Activated naive CD4-positive, alpha-beta T cell treated with anti-CD3 and anti-CD28 coated beads, Interleukin-2, amount 50 U/mL, for 16 hours (primary cell): ENCODE results near the gene VGLL4.
"Not testable (repeated sequence)": the region's sequence is repeated elsewhere in the genome, so short reads cannot be mapped to it uniquely, and the experiment has no call there.

ENCODE experiments used
- DNase-seq: peaks from one replicate; pipeline ENCODE4 v3.0.0-alpha.2; 2020

VGLL4 gene

GRCh38 chr3:11604139-11604892 lies 39.4 kb downstream of the VGLL4 start:
- no peak for DNase-seq

GRCh38 chr3:11603628-11604027 lies 40.1 kb downstream of the VGLL4 start:
- DNase-seq: no peak

- no peak for DNase-seq
Observed at GRCh38 chr3:11602886-11603527, 40.7 kb downstream of the VGLL4 start.

GRCh38 chr3:11602239-11602840 lies 41.4 kb downstream of the VGLL4 start:
- DNase-seq: no peak

GRCh38 chr3:11601446-11602238 lies 42.1 kb downstream of the VGLL4 start:
- DNase-seq: no peak

- DNase-seq: no peak
Observed at GRCh38 chr3:11600501-11601282, 43.0 kb downstream of the VGLL4 start.

GRCh38 chr3:11596387-11596786 lies 47.3 kb downstream of the VGLL4 start:
- no peak for DNase-seq

- not testable (repeated sequence) for DNase-seq
Observed at GRCh38 chr3:11595024-11595423, 48.7 kb downstream of the VGLL4 start.

- DNase-seq: no peak
Observed at GRCh38 chr3:11593318-11594034, 50.2 kb downstream of the VGLL4 start.

- DNase-seq: no peak
Observed at GRCh38 chr3:11592445-11593298, 51.0 kb downstream of the VGLL4 start.

GRCh38 chr3:11591391-11592282 lies 52.1 kb downstream of the VGLL4 start:
- no peak for DNase-seq

- DNase-seq: no peak
Observed at GRCh38 chr3:11591002-11591355, 52.7 kb downstream of the VGLL4 start.

GRCh38 chr3:11589706-11590105 lies 54.0 kb downstream of the VGLL4 start:
- DNase-seq: no peak

GRCh38 chr3:11588755-11589154 lies 55.0 kb downstream of the VGLL4 start:
- no peak for DNase-seq

- DNase-seq: no peak
Observed at GRCh38 chr3:11588338-11588737, 55.4 kb downstream of the VGLL4 start.

- no peak for DNase-seq
Observed at GRCh38 chr3:11587766-11588165, 55.9 kb downstream of the VGLL4 start.

GRCh38 chr3:11584570-11584969 lies 59.1 kb downstream of the VGLL4 start:
- no peak for DNase-seq

- DNase-seq: no peak
Observed at GRCh38 chr3:11583638-11584046, 60.1 kb downstream of the VGLL4 start.

GRCh38 chr3:11583235-11583634 lies 60.5 kb downstream of the VGLL4 start:
- DNase-seq: no peak
